Smooth muscle cell (in vitro differentiated cells): ENCODE measurements around the gene RAET1E. TPM values are rescaled to one million over a fixed set of nuclear protein-coding genes. Genes with fewer than 3 reads are reported as not detected.

Source experiments
- DNase-seq: peaks from one replicate; lab custom pipeline; 2025; ENCODE audit not compliant: unreplicated experiment; lab: John Stamatoyannopoulos, UW
- H2AFZ ChIP-seq: fragments of 200-600 bp; sonication (generic); 2 replicates; pipeline ENCODE4 v1.6.0; 2016; ENCODE audit warnings: antibody characterized with exemption, low read depth, mild to moderate bottlenecking
- H3F3A ChIP-seq: fragments of 200-600 bp; sonication (generic); 2 replicates; pipeline ENCODE4 v1.6.0; 2017; ENCODE audit warnings: antibody characterized with exemption, low read depth
- H3K27ac ChIP-seq: fragments of 200-600 bp; sonication (generic); 2 replicates; pipeline ENCODE4 v1.5.1; 2016; ENCODE audit warnings: low read depth, mild to moderate bottlenecking
- H3K27me3 ChIP-seq: fragments of 200-600 bp; sonication (generic); 2 replicates; pipeline ENCODE4 v1.6.1; 2016; ENCODE audit warnings: low read depth, mild to moderate bottlenecking
- H3K36me3 ChIP-seq: fragments of 200-600 bp; sonication (generic); 2 replicates; pipeline ENCODE4 v1.5.1; 2016; ENCODE audit warnings: low read depth
- H3K4me1 ChIP-seq: fragments of 200-600 bp; sonication (generic); 2 replicates; pipeline ENCODE4 v1.5.1; 2016; ENCODE audit warnings: low read depth
- H3K4me2 ChIP-seq: fragments of 200-600 bp; sonication (generic); 2 replicates; pipeline ENCODE4 v1.6.0; 2016; ENCODE audit warnings: mild to moderate bottlenecking
- H3K4me3 ChIP-seq: fragments of 200-600 bp; sonication (generic); 2 replicates; pipeline ENCODE4 v1.5.1; 2016; ENCODE audit warnings: mild to moderate bottlenecking
- H3K79me2 ChIP-seq: fragments of 200-600 bp; sonication (generic); 2 replicates; pipeline ENCODE4 v1.6.0; 2016; ENCODE audit warnings: low read depth, mild to moderate bottlenecking
- H3K9ac ChIP-seq: fragments of 200-600 bp; sonication (generic); 2 replicates; pipeline ENCODE4 v1.6.0; 2016; ENCODE audit warnings: low read depth
- H3K9me3 ChIP-seq: fragments of 200-600 bp; sonication (generic); replicated peaks from 2 replicates; pipeline ENCODE4 v1.5.1; 2016; ENCODE audit warnings: low read depth
- H4K20me1 ChIP-seq: fragments of 200-600 bp; sonication (generic); 2 replicates; pipeline ENCODE4 v1.6.0; 2016; ENCODE audit warnings: low read depth
- CTCF ChIP-seq: fragments of 200-600 bp; sonication (generic); IDR thresholded peaks from 2 replicates; pipeline ENCODE4 v1.5.1; 2017; ENCODE audit warnings: borderline replicate concordance, mild to moderate bottlenecking, antibody characterized with exemption; ENCODE audit not compliant: insufficient read depth, poor library complexity, severe bottlenecking
- WGBS: methylation state at CpG from one replicate; pipeline ENCODE4 v1.1.7; 2016; ENCODE audit warnings: low lambda C conversion rate; 5-methylcytosine and 5-hydroxymethylcytosine counted together
- polyA plus RNA-seq: library from polyadenylated mRNA; unstranded; fragments of >200 nt; fragmentation: Nextera tagmentation; extraction: Ambion mirVana; gene quantifications from 2 replicates; pipeline ENCODE4 v1.2.1, GENCODE V29; 2016
- total RNA-seq: library from RNA; depleted of rRNA; stranded (reverse); fragments of >200 nt; gene quantifications from 2 replicates; pipeline ENCODE4 v1.2.3, GENCODE V29; 2014

The RAET1E gene
- total and polyA plus RNA-seq, 2 experiments from 2014 or later: not detected

GRCh38 chr6:149900620-149901443, 2.9 kb upstream of the RAET1E start:
- Histone ChIP-seq H3K4me1 (no peaks in the 10 kb centered on the region), H3K27me3 (peaks cover 11% of the 10 kb centered on the region), H3K36me3 (no peaks in the 10 kb centered on the region), H3K4me3 (no peak overlapping the region), H2AFZ (no peak overlapping the region), H3F3A (no peaks in the 10 kb centered on the region), H3K4me2 (no peak overlapping the region), H3K9me3 (no peaks in the 10 kb centered on the region), H3K79me2 (no peaks in the 10 kb centered on the region), H3K27ac (no peak overlapping the region), H3K9ac (no peak overlapping the region), H4K20me1 (no peaks in the 10 kb centered on the region)
- WGBS: 83% methylated on average over 11 of the region's 11 CpGs
- DNase-seq: no peak
- no peak for TF ChIP-seq CTCF

DNA sequence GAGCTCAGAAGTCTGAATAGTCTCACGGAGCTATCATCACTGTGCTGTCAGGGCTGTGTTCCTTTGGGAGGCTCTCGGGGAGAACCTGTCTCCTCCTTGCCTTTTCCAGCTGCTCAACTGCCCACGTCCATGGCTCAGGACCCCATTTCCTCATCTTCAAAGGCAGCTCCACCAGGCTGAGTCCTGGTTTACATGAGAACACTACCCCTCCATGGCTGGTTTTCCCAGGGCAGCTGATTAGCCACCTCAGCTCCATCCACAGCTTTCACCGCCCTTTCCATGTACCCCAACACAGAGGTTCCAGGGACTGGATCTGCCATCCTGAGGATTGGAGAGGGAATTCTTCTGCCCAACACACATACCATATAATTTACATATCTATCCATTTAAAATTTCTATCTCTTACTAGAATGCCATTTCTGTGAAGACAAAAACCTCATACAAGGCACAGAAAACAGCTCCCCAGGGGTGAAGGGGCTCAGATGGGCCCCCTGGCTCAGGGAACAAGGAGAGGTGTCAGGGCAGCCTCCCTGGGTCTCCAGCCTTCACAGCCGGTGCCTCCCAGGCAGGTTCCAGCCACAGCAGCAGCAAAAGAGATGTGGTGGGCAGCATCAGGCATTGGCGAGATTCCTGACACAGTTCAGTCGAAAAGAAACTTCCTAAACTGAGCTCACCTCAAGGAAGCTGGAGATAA, 2.2 kb upstream of the RAET1E start:
- Histone ChIP-seq H3K4me2 (no peak overlapping the region), H3K9ac (no peak overlapping the region), H2AFZ (no peak overlapping the region), H3K27me3 (peaks cover 11% of the 10 kb centered on the region), H3K79me2 (no peaks in the 10 kb centered on the region), H3K9me3 (no peaks in the 10 kb centered on the region), H3K4me1 (no peaks in the 10 kb centered on the region), H4K20me1 (no peaks in the 10 kb centered on the region), H3F3A (no peaks in the 10 kb centered on the region), H3K27ac (no peak overlapping the region), H3K4me3 (no peak overlapping the region), H3K36me3 (no peaks in the 10 kb centered on the region)
- DNase-seq: no peak
- WGBS: 77% methylated on average over 7 of the region's 7 CpGs
- no peak for TF ChIP-seq CTCF

DNA sequence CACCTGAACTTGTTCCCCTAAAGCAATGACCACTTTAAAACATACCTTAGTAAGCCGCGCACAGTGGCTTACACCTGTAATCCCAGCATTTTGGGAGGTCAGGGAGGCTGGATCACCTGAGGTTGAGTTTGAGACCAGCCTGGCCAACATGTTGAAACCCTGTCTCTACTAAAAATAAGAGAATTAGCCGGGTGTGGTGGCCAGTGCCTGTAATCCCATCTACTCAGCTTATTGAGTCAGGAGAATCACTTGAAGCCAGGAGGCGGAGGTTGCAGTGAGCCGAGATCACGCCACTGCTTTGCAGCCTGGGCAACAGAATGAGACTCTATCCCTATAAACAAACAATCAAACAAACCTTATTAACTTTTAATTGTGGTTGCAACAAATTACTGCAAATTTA, 1.6 kb upstream of the RAET1E start:
- H3K4me2 ChIP-seq: no peak overlapping the region
- no peaks in the 10 kb centered on the region for H3K4me1 ChIP-seq
- no peaks in the 10 kb centered on the region for H3F3A ChIP-seq
- no peak for TF ChIP-seq CTCF
- DNase-seq: no peak
- H2AFZ ChIP-seq: no peak overlapping the region
- no peaks in the 10 kb centered on the region for H3K36me3 ChIP-seq
- no peaks in the 10 kb centered on the region for H3K9me3 ChIP-seq
- 89% methylated on average over 6 of the region's 6 CpGs for WGBS
- no peaks in the 10 kb centered on the region for H3K79me2 ChIP-seq
- H4K20me1 ChIP-seq: no peaks in the 10 kb centered on the region
- no peak overlapping the region for H3K27ac ChIP-seq
- H3K9ac ChIP-seq: no peak overlapping the region
- H3K27me3 ChIP-seq: peaks cover 11% of the 10 kb centered on the region
- H3K4me3 ChIP-seq: no peak overlapping the region
